NOMO-1 (cell line): Measurements from ENCODE around the gene NDUFB6.
A peak's percentile ranks its signal among the peaks of the same experiment; 100 is the strongest.
"Not testable (repeated sequence)": the region's sequence is repeated elsewhere in the genome, so short reads cannot be mapped to it uniquely, and the experiment has no call there.

Source experiments
- DNase-seq, 2 experiments: peaks; one replicate each; lab custom pipeline; 2025; ENCODE audit not compliant: unreplicated experiment in 2 of 2; lab: John Stamatoyannopoulos, UW

NDUFB6 gene

GRCh38 chr9:32524892-32525708, 47.9 kb downstream of the NDUFB6 start:
- peak; percentile 25 to 52 for DNase-seq

- not testable (repeated sequence) for DNase-seq
Observed at GRCh38 chr9:32524558-32524891, 48.4 kb downstream of the NDUFB6 start.

- no peak for DNase-seq
Observed at GRCh38 chr9:32523910-32524309, 49.0 kb downstream of the NDUFB6 start.

- no peak for DNase-seq
Observed at GRCh38 chr9:32518276-32518675, 54.7 kb downstream of the NDUFB6 start.

- no peak for DNase-seq
Observed at GRCh38 chr9:32516241-32516640, 56.7 kb downstream of the NDUFB6 start.

- DNase-seq, result no peak
Observed at GRCh38 chr9:32508728-32509127, 64.2 kb downstream of the NDUFB6 start.

- no peak for DNase-seq
Observed at GRCh38 chr9:32503008-32503407, 70.0 kb downstream of the NDUFB6 start.
